Fibroblast of lung (primary cell): ENCODE results near the gene TTC24. TPM values are rescaled to one million over a fixed set of nuclear protein-coding genes. Genes with fewer than 3 reads are reported as not detected.

Experiments used
- DNase-seq, 2 donors: peaks; one replicate each; pipeline versions ENCODE4 v3.0.0 to v3.0.0-alpha.2; 2010; ENCODE audit warnings: low read depth in 2 of 2
- H2AFZ ChIP-seq: 2 replicates; pipeline ENCODE4 v1.5.1; 2012; ENCODE audit warnings: low read length, control low read depth, inconsistent platforms
- H3K27ac ChIP-seq: 2 replicates; pipeline ENCODE4 v1.5.1; 2011; ENCODE audit warnings: low read length, control low read depth; ENCODE audit not compliant: insufficient read depth
- H3K27me3 ChIP-seq: 2 replicates; pipeline ENCODE4 v1.5.1; 2011; ENCODE audit warnings: mild to moderate bottlenecking, low read length; ENCODE audit not compliant: control insufficient read depth, insufficient read depth
- H3K36me3 ChIP-seq: 2 replicates; pipeline ENCODE4 v1.5.1; 2011; ENCODE audit warnings: low read length; ENCODE audit not compliant: control insufficient read depth, insufficient read depth
- H3K4me1 ChIP-seq: 2 replicates; pipeline ENCODE4 v1.5.1; 2011; ENCODE audit warnings: low read length; ENCODE audit not compliant: control insufficient read depth, insufficient read depth; ENCODE audit errors: extremely low read depth
- H3K4me2 ChIP-seq: 2 replicates; pipeline ENCODE4 v1.5.1; 2011; ENCODE audit warnings: low read length, control low read depth; ENCODE audit not compliant: insufficient read depth; ENCODE audit errors: extremely low read depth
- H3K4me3 ChIP-seq, 4 experiments: fragments of 200-600 bp in 1 of 4; sonication (generic) in 1 of 4; replicated peaks in 1 of 4; 2 replicates each; pipeline ENCODE4 v1.5.1; 2011 to 2016; ENCODE audit warnings: low read length in 4 of 4, low read depth in 3 of 4, mild to moderate bottlenecking in 3 of 4, control low read depth in 2 of 4, inconsistent platforms in 1 of 4, mixed read lengths in 1 of 4; ENCODE audit not compliant: insufficient read depth in 1 of 4; ENCODE audit errors: control extremely low read depth in 1 of 4
- H3K79me2 ChIP-seq: 2 replicates; pipeline ENCODE4 v1.5.1; 2012; ENCODE audit warnings: mild to moderate bottlenecking, low read length, inconsistent platforms; ENCODE audit not compliant: control insufficient read depth, insufficient read depth
- H3K9ac ChIP-seq: 2 replicates; pipeline ENCODE4 v1.5.1; 2011; ENCODE audit warnings: mild to moderate bottlenecking, low read length, control low read depth; ENCODE audit not compliant: insufficient read depth
- H3K9me3 ChIP-seq: 2 replicates; pipeline ENCODE4 v1.5.1; 2012; ENCODE audit warnings: low read depth, low read length; ENCODE audit not compliant: control insufficient read depth, insufficient read depth
- H4K20me1 ChIP-seq: 2 replicates; pipeline ENCODE4 v1.5.1; 2011; ENCODE audit warnings: low read length; ENCODE audit not compliant: control insufficient read depth, insufficient read depth; ENCODE audit errors: extremely low read depth
- CTCF ChIP-seq, 2 donors: IDR thresholded peaks in 1 of 2; conservative IDR thresholded peaks in 1 of 2; 1 replicate in 1 of 2; 2 replicates in 1 of 2; pipeline ENCODE4 v1.5.1; 2011 to 2012; ENCODE audit warnings: low read length in 2 of 2, control low read depth in 1 of 2, inconsistent platforms in 1 of 2, low read depth in 1 of 2, mild to moderate bottlenecking in 1 of 2
- EZH2 ChIP-seq: IDR thresholded peaks from 2 replicates; pipeline ENCODE4 v1.5.1; 2012; ENCODE audit warnings: low read length, control low read depth, mild to moderate bottlenecking; ENCODE audit errors: missing control alignments
- polyA plus RNA-seq, 2 donors: library from polyadenylated mRNA; depleted of rRNA in 1 of 2; stranded (reverse) in 1 of 2; unstranded in 1 of 2; fragments of >200 nt; gene quantifications; 2 replicates each; pipeline ENCODE4 v1.2.1, GENCODE V29; 2011 to 2012; ENCODE audit warnings: missing spikeins in 1 of 2
- total RNA-seq: library from RNA; depleted of rRNA; stranded (reverse); fragments of >200 nt; gene quantifications from 2 replicates; pipeline ENCODE4 v1.2.1, GENCODE V29; 2014

TTC24 gene
- total and polyA plus RNA-seq, 2 donors (not counting 1 experiment from before 2014, with no cell fraction given): not detected

- no peak overlapping the region for H2AFZ ChIP-seq
- no peaks in the 10 kb centered on the region for H3K9me3 ChIP-seq
- no peak for DNase-seq
- H3K4me1 ChIP-seq: no peaks in the 10 kb centered on the region
- H3K4me3 ChIP-seq: no peak overlapping the region
- no peak overlapping the region for H3K4me2 ChIP-seq
- no peak overlapping the region for H3K9ac ChIP-seq
- no peaks in the 10 kb centered on the region for H4K20me1 ChIP-seq
- peaks cover 21% of the 10 kb centered on the region for H3K36me3 ChIP-seq
- no peak overlapping the region for H3K27ac ChIP-seq
- H3K79me2 ChIP-seq: no peaks in the 10 kb centered on the region
- no peaks in the 10 kb centered on the region for H3K27me3 ChIP-seq
- TF ChIP-seq EZH2: no peak
- no peak for TF ChIP-seq CTCF (conservative IDR thresholded peaks at IDR 0.05 in 1 of 2, IDR thresholded peaks at IDR 0.05 in 1 of 2; ENCODE audit: low read depth in 1 of 2, low read length in 2 of 2)
Observed at GRCh38 chr1:156549831-156550230, 29.7 kb upstream of the TTC24 start.

GRCh38 chr1:156550346-156550745, 29.2 kb upstream of the TTC24 start:
- Histone ChIP-seq H3K4me3 (no peak overlapping the region), H3K27me3 (no peaks in the 10 kb centered on the region), H3K36me3 (peaks cover 22% of the 10 kb centered on the region), H3K79me2 (no peaks in the 10 kb centered on the region), H3K4me1 (no peaks in the 10 kb centered on the region), H3K9me3 (no peaks in the 10 kb centered on the region), H3K9ac (no peak overlapping the region), H3K4me2 (no peak overlapping the region), H4K20me1 (no peaks in the 10 kb centered on the region), H3K27ac (no peak overlapping the region), H2AFZ (no peak overlapping the region)
- TF ChIP-seq CTCF (conservative IDR thresholded peaks at IDR 0.05 in 1 of 2, IDR thresholded peaks at IDR 0.05 in 1 of 2; ENCODE audit: low read depth in 1 of 2, low read length in 2 of 2) (no peak), EZH2 (no peak)
- DNase-seq: no peak

- Histone ChIP-seq H4K20me1 (no peaks in the 10 kb centered on the region), H3K4me3 (no peak overlapping the region), H3K79me2 (no peaks in the 10 kb centered on the region), H3K4me2 (no peak overlapping the region), H3K27ac (no peak overlapping the region), H3K9ac (no peak overlapping the region), H3K9me3 (no peaks in the 10 kb centered on the region), H3K27me3 (no peaks in the 10 kb centered on the region), H2AFZ (no peak overlapping the region), H3K4me1 (no peaks in the 10 kb centered on the region), H3K36me3 (peaks cover 27% of the 10 kb centered on the region)
- TF ChIP-seq CTCF (conservative IDR thresholded peaks at IDR 0.05 in 1 of 2, IDR thresholded peaks at IDR 0.05 in 1 of 2; ENCODE audit: low read depth in 1 of 2, low read length in 2 of 2) (no peak), EZH2 (no peak)
- DNase-seq: no peak
Observed at GRCh38 chr1:156551066-156551643, 28.4 kb upstream of the TTC24 start.
